Suppressor macrophage (primary cell): Measurements from ENCODE around the gene PI4KA.
"Not testable (repeated sequence)": the region's sequence is repeated elsewhere in the genome, so short reads cannot be mapped to it uniquely, and the experiment has no call there.

Source experiments
- DNase-seq, 4 experiments: peaks; one replicate each; pipeline ENCODE4 v3.0.0-alpha.2; 2020 to 2022

Gene PI4KA

GRCh38 chr22:20721409-20722218 is 137.0 kb downstream of the PI4KA start:
- no peak for DNase-seq

GRCh38 chr22:20720692-20721408 is 137.8 kb downstream of the PI4KA start:
- no peak for DNase-seq

- not testable (repeated sequence) for DNase-seq
These were observed 139.9 kb downstream of the PI4KA start for GRCh38 chr22:20718727-20719126.

- not testable (repeated sequence) for DNase-seq
These were observed 140.6 kb downstream of the PI4KA start for GRCh38 chr22:20717981-20718380.

- DNase-seq: not testable (repeated sequence)
These were observed 141.3 kb downstream of the PI4KA start for GRCh38 chr22:20717213-20717866.

- not testable (repeated sequence) for DNase-seq
These were observed 145.5 kb downstream of the PI4KA start for GRCh38 chr22:20713116-20713515.

- not testable (repeated sequence) for DNase-seq
These were observed 148.6 kb downstream of the PI4KA start for GRCh38 chr22:20709966-20710365.

GRCh38 chr22:20707549-20708118 is 151.0 kb downstream of the PI4KA start:
- DNase-seq: not testable (repeated sequence)

GRCh38 chr22:20703816-20704609 is 154.6 kb downstream of the PI4KA start:
- DNase-seq: peak in 1 of 4 experiments; percentile 24

- DNase-seq: not testable (repeated sequence)
These were observed 155.2 kb downstream of the PI4KA start for GRCh38 chr22:20703414-20703806.

GRCh38 chr22:20702546-20703413 is 155.8 kb downstream of the PI4KA start:
- DNase-seq: peak; percentile 97 to 100 (median 98)

GRCh38 chr22:20702175-20702545 is 156.5 kb downstream of the PI4KA start:
- DNase-seq: not testable (repeated sequence)

GRCh38 chr22:20701680-20702136 is 156.9 kb downstream of the PI4KA start:
- DNase-seq: peak in 2 of 4 experiments; percentile 16 to 39

- DNase-seq: not testable (repeated sequence)
These were observed 158.3 kb downstream of the PI4KA start for GRCh38 chr22:20700347-20700746.

GRCh38 chr22:20699856-20700255 is 158.8 kb downstream of the PI4KA start:
- DNase-seq: not testable (repeated sequence)

GRCh38 chr22:20697481-20698113 is 161.0 kb downstream of the PI4KA start:
- peak; percentile 85 to 93 (median 87) for DNase-seq

- DNase-seq: not testable (repeated sequence)
These were observed 162.6 kb downstream of the PI4KA start for GRCh38 chr22:20696056-20696455.

- not testable (repeated sequence) for DNase-seq
These were observed 163.4 kb downstream of the PI4KA start for GRCh38 chr22:20695205-20695604.

GRCh38 chr22:20694256-20694655 is 164.4 kb downstream of the PI4KA start:
- not testable (repeated sequence) for DNase-seq

- not testable (repeated sequence) for DNase-seq
These were observed 165.7 kb downstream of the PI4KA start for GRCh38 chr22:20692926-20693325.
